A375 (cell line): ENCODE data around the gene CFAP99. TPM values are rescaled to one million over a fixed set of nuclear protein-coding genes. Genes with fewer than 3 reads are reported as not detected.

Experiments used
- total RNA-seq: library from RNA; depleted of rRNA; stranded (reverse); fragments of >200 nt; shearing (Covaris generic); gene quantifications from 2 replicates; pipeline ENCODE4 v1.2.3, GENCODE V29; 2014; rRNA removed

CFAP99 gene
- not detected in 2 replicates for total RNA-seq

DNA sequence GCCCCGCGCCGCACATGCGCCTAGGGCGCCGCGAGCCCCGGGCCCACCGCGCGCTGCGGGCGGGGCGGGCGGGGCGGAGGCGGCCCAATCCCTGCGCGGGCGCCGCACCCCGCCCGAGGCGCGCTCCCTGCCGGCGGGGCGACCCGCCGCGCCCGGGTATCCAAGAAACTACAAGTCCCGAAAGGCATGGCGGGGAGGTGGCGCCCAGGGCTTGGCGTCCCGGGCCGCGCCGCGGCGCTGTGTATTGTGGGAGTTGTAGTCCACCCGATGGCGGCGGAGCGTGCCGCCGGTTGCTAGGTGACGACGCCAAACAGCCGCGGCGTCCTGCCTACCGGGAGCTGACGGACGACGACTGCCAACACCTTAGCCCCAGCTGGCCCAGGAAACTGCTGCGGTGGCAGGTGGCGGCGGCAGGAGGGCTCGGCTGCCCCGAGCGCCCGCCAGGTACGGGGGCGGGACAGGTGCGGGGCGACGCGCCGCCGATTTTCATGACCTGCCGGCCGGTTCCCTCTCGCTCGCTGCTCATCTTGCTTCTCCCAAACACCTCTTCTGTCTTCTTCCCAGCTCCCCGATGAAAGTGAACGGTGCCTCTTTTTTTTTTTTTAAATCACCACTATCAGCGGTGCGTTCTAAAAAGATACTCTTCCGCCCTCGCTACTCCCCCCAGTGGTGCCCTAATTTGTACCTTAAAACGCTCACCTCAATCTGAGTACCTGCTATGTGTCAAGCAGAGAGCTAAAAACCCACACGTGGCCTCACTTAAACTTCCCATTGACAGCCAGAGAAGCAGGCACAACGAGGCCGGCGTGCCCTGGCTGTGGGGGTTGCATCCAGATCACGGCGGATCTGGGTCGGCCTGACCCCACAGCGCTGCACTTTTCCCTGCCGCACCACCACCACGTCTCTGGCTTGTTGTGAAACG lies at the start of gene CFAP99:
Gene CFAP99, plus strand, starts transcription at position 306 of the 922 bp plus-strand sequence.

DNA sequence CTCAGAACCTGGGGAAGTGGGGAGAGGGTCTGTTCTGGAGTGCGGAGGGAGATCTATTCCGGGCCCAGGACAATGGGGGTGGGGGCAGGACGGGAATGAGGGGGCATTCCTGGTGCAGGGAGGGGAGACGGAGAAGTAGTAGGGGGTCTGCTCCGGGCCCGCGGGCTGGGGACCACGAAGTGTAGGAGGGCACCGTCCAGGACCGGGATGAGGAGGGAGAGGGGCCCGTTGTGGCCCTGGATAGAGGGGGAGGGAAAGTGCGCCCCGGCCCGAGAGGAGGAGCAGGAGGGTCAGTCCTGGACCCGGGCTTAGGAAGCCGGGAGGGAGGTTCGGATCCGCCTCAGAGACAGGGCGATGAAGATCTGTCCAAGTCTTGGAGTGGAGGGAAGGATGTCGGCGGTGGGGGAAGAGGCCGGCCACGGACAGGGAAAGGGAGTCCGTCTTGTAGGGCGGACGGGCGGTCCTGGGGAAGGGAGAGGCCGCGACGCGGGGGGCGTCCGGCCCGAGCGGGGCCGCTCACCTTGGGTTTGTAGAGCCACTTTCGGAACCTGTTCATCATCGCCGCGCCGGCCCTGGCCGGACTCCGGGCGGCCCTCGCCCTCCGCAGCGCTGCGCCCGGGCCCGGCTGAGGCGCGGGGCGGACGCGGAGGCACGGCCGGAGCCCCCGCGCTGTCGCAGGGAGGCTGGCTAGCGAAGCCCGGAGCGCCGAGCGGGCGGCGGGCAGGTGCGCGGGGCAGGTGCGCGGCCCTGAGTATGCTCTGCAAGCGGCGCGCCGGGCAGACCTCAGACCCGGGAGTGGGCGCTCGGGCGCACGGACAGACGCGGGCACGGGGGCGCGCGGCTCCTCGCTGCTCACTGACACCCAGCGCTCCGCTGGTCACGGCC lies 748 bp upstream of the CFAP99 start, which contains the start of gene ZFYVE28:
Gene ZFYVE28, minus strand, starts transcription at position 881 of the 885 bp plus-strand sequence. Its CDS starts 322 bp downstream, at position 559.

DNA sequence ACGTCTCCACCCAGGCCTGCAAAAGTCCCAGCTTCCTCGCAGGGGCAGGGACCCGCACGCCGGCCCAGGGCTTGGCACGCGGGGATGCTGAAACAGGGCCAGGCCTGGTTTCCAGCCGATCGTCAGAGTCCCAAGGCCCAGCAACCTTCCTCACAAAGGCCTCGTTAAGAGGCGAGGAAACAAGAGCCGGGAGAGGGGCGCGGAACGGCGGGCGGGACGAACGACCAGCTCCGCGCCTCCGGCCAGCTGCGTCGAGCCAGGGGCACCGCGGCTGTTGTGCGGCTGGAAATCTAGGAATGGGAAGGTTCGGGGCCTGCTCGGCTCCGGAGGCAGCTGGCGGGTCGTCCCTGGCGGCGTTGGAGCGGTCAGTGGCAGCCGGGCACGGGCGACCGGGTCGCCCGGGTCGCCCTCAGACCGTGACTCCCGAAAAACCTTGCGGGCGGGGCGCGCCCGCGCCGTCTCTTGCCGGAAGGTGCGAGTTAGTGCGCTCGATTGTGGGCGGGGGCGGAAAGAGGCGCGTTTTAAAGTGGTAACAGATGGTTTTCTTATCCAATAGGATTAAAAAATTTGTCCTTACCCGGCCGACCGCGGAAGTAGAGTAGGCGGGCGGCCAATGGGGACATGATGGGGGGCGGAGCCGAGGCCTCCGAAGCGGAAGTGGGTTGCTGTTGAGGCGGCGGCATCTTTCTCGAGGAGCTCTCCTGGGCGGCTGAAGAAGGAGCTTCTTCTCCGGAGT lies 49.9 kb downstream of the CFAP99 start, which contains the start of gene RNF4:
Gene RNF4, plus strand, starts transcription at position 651 of the 736 bp plus-strand sequence. CDS start 21,388 bp downstream, outside the sequence.

Other genes starting within 250 kb of the CFAP99 start
- gene HAUS3, start 176.8 kb upstream of the CFAP99 start, total RNA-seq: 6.3 and 7.8 TPM in 2 replicates
- not detected in 2 replicates for gene POLN, start 176.8 kb upstream of the CFAP99 start, total RNA-seq
- 10.5 and 11.9 TPM in 2 replicates for gene MXD4, start 156.8 kb upstream of the CFAP99 start, total RNA-seq
- gene ZFYVE28, start 310 bp upstream of the CFAP99 start, total RNA-seq: 3.6 and 5.0 TPM in 2 replicates
- 26.6 and 34.2 TPM in 2 replicates for gene RNF4, start 50.2 kb downstream of the CFAP99 start, total RNA-seq
- gene FAM193A, start 117.7 kb downstream of the CFAP99 start, total RNA-seq: 17.5 and 17.8 TPM in 2 replicates